ENCODE results near the gene C5orf63.

The C5orf63 gene

DNA sequence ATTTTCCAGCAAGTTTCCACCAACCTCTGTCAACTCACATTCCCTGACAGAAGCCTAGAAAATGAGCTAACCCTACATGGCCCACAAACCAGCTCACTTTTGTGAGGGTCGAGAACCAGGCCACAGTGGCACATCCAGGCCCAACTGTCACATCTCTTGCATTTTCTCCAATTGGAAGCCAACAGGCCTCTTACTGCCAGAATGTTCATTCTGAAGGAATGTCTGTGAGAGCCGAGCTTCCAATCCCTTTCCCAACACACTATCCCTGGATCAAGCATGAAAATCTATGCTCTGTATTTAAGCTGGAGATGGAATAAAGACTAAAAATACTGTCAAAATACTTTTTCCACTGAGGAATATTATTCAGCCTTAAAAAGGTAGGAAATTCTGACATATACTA lies 62.9 kb downstream of the C5orf63 start:
- no peak overlapping the region for H3K18ac ChIP-seq (ENCODE audit: low read depth in 1 of 2, low read length in 2 of 2)
- DNase-seq, result no peak
- H3K36me3 ChIP-seq (ENCODE audit: control insufficient read depth in 1 of 2, insufficient read depth in 2 of 2, low read depth in 1 of 2, low read length in 2 of 2), result no peaks in the 10 kb centered on the region
- no peak overlapping the region for H2AFZ ChIP-seq (ENCODE audit: low read depth, low read length)
- no peak overlapping the region for H3K14ac ChIP-seq (ENCODE audit: low read length in 2 of 2)
- no peak overlapping the region for H4K91ac ChIP-seq (ENCODE audit: low read length)
- H2BK15ac ChIP-seq (ENCODE audit: low read depth, poor library complexity, severe bottlenecking), result no peak overlapping the region
- no peak overlapping the region for H3K4me2 ChIP-seq (ENCODE audit: low read length, poor library complexity, severe bottlenecking)
- peaks cover 3% of the 10 kb centered on the region for H3K79me1 ChIP-seq (replicated peaks; ENCODE audit: low read length, poor library complexity, severe bottlenecking)
- WGBS, result 71% methylated on average over 1 of the region's 2 CpGs
- no peak overlapping the region for H3K4ac ChIP-seq (ENCODE audit: low read depth in 1 of 2, low read length in 2 of 2)
- no peaks in the 10 kb centered on the region for H3K27me3 ChIP-seq (ENCODE audit: control insufficient read depth in 1 of 2, insufficient read depth in 1 of 2, low read length in 2 of 2)
- no peak overlapping the region for H2AK5ac ChIP-seq (ENCODE audit: low read length, severe bottlenecking)
- H3K23ac ChIP-seq (ENCODE audit: low read length in 2 of 2), result no peak overlapping the region
- H3K4me3 ChIP-seq (ENCODE audit: insufficient read depth in 1 of 2, low read depth in 1 of 2, low read length in 2 of 2), result peak overlapping the region in 1 of 2 experiments; percentile 41
- no peak overlapping the region for H2BK120ac ChIP-seq (ENCODE audit: low read depth, low read length)
- H2BK12ac ChIP-seq (ENCODE audit: low read length in 2 of 2), result no peak overlapping the region
- peak overlapping the region; percentile 72 for H3K9ac ChIP-seq (ENCODE audit: low read length)
- no peak overlapping the region for H4K8ac ChIP-seq (ENCODE audit: low read length)
- H2BK5ac ChIP-seq (ENCODE audit: low read depth, low read length, poor library complexity, severe bottlenecking), result no peak overlapping the region
- no peaks in the 10 kb centered on the region for H3K9me3 ChIP-seq (ENCODE audit: control insufficient read depth, low read length)
- no peak overlapping the region for H3K27ac ChIP-seq (ENCODE audit: low read length, poor library complexity, severe bottlenecking)
- no peaks in the 10 kb centered on the region for H3K4me1 ChIP-seq (ENCODE audit: control insufficient read depth, insufficient read depth, low read depth, low read length)

DNA sequence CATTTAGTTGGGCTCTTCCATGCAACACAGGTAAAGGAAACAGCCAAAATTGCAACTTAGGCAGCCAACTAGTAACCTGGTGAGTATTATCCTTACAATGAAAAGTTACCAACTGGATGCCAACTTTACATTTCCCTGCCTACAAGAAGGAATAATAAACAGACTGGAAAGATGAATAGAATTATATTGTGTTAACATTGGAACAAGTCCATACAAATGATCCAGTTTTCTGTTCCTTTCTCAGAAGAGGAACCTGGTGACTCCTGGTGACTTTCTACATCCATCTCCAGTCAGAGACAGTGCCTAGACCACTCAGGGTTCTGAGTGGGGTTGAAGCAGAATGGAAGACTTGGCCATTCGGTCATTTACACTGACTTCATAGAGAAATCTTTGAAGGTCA lies 63.5 kb downstream of the C5orf63 start:
- Histone ChIP-seq H2BK5ac (ENCODE audit: low read depth, low read length, poor library complexity, severe bottlenecking) (no peak overlapping the region), H3K4me3 (ENCODE audit: insufficient read depth in 1 of 2, low read depth in 1 of 2, low read length in 2 of 2) (no peak overlapping the region), H3K4me2 (ENCODE audit: low read length, poor library complexity, severe bottlenecking) (no peak overlapping the region), H2BK15ac (ENCODE audit: low read depth, poor library complexity, severe bottlenecking) (no peak overlapping the region), H2BK12ac (ENCODE audit: low read length in 2 of 2) (no peak overlapping the region), H3K79me1 (replicated peaks; ENCODE audit: low read length, poor library complexity, severe bottlenecking) (peaks cover 2% of the 10 kb centered on the region), H2AFZ (ENCODE audit: low read depth, low read length) (no peak overlapping the region), H3K9me3 (ENCODE audit: control insufficient read depth, low read length) (no peaks in the 10 kb centered on the region), H2AK5ac (ENCODE audit: low read length, severe bottlenecking) (no peak overlapping the region), H3K4ac (ENCODE audit: low read depth in 1 of 2, low read length in 2 of 2) (no peak overlapping the region), H3K9ac (ENCODE audit: low read length) (no peak overlapping the region), H3K23ac (ENCODE audit: low read length in 2 of 2) (no peak overlapping the region), H3K4me1 (ENCODE audit: control insufficient read depth, insufficient read depth, low read depth, low read length) (no peaks in the 10 kb centered on the region), H2BK120ac (ENCODE audit: low read depth, low read length) (no peak overlapping the region), H3K36me3 (ENCODE audit: control insufficient read depth in 1 of 2, insufficient read depth in 2 of 2, low read depth in 1 of 2, low read length in 2 of 2) (no peaks in the 10 kb centered on the region), H3K18ac (ENCODE audit: low read depth in 1 of 2, low read length in 2 of 2) (no peak overlapping the region), H4K8ac (ENCODE audit: low read length) (no peak overlapping the region), H4K91ac (ENCODE audit: low read length) (no peak overlapping the region), H3K27ac (ENCODE audit: low read length, poor library complexity, severe bottlenecking) (no peak overlapping the region), H3K14ac (ENCODE audit: low read length in 2 of 2) (no peak overlapping the region), H3K27me3 (ENCODE audit: control insufficient read depth in 1 of 2, insufficient read depth in 1 of 2, low read length in 2 of 2) (no peaks in the 10 kb centered on the region)
- no peak for DNase-seq
- WGBS, result no CpG with 5 or more reads among the region's 1 CpG

DNA sequence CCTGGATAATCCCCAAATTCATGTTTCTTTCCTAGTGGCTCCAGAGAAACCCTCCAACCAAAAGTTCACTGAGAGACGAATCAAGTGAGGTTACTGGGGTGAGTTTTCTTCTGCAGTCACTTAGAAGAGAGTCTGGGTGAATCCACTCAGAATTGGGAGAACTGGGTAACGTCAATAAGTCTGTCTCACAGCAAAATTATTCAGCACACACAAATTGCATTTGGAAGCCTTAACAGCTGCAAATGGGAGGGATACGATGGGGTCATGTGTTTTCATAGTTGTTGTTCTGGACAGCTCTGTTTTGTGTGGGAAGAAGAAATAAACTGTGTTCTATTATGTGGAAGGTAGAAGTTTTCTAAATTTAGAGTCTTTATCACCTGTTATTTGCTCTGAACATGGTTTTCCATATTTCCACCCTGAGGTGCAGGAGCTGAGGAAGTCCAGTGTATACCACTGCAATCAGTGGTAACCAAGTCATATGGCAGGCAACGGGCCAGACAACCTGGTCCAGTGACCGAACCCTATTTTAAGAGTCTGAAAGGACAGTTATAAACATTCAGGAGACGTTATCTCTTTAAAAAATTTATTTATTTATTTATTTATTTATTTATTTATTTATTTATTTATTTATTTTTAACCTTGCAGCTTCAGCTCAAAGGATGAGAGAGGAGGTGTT lies 64.9 kb downstream of the C5orf63 start:
- Histone ChIP-seq H3K36me3 (ENCODE audit: control insufficient read depth in 1 of 2, insufficient read depth in 2 of 2, low read depth in 1 of 2, low read length in 2 of 2) (no peaks in the 10 kb centered on the region), H3K4ac (ENCODE audit: low read depth in 1 of 2, low read length in 2 of 2) (no peak overlapping the region), H2BK12ac (ENCODE audit: low read length in 2 of 2) (no peak overlapping the region), H2BK15ac (ENCODE audit: low read depth, poor library complexity, severe bottlenecking) (no peak overlapping the region), H3K23ac (ENCODE audit: low read length in 2 of 2) (no peak overlapping the region), H3K4me1 (ENCODE audit: control insufficient read depth, insufficient read depth, low read depth, low read length) (no peaks in the 10 kb centered on the region), H3K14ac (ENCODE audit: low read length in 2 of 2) (no peak overlapping the region), H2BK120ac (ENCODE audit: low read depth, low read length) (no peak overlapping the region), H3K9me3 (ENCODE audit: control insufficient read depth, low read length) (no peaks in the 10 kb centered on the region), H2BK5ac (ENCODE audit: low read depth, low read length, poor library complexity, severe bottlenecking) (no peak overlapping the region), H3K18ac (ENCODE audit: low read depth in 1 of 2, low read length in 2 of 2) (no peak overlapping the region), H3K27ac (ENCODE audit: low read length, poor library complexity, severe bottlenecking) (no peak overlapping the region), H3K4me2 (ENCODE audit: low read length, poor library complexity, severe bottlenecking) (no peak overlapping the region), H4K91ac (ENCODE audit: low read length) (no peak overlapping the region), H3K4me3 (ENCODE audit: insufficient read depth in 1 of 2, low read depth in 1 of 2, low read length in 2 of 2) (no peak overlapping the region), H3K9ac (ENCODE audit: low read length) (no peak overlapping the region), H4K8ac (ENCODE audit: low read length) (no peak overlapping the region), H2AFZ (ENCODE audit: low read depth, low read length) (no peak overlapping the region), H3K79me1 (replicated peaks; ENCODE audit: low read length, poor library complexity, severe bottlenecking) (peaks cover 2% of the 10 kb centered on the region), H2AK5ac (ENCODE audit: low read length, severe bottlenecking) (no peak overlapping the region), H3K27me3 (ENCODE audit: control insufficient read depth in 1 of 2, insufficient read depth in 1 of 2, low read length in 2 of 2) (no peaks in the 10 kb centered on the region)
- WGBS, result 97% methylated on average over 2 of the region's 6 CpGs
- DNase-seq, result no peak

DNA sequence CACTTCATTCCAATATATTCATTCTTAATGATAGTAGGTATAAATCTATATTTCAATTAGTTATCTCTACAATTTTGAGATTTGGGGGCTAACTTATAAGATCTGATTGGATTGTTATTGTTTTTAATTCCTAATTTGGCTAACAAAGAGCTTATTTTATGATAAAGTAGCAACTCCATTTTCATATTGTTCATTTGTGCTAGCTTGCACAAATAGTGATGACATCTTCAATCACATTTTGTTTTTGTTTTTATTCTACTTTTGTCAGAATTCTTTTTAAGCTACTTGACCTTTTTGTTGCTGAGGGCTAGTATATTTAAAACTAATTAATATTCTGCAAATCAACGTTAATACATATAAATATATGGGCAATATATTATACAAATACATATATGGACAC lies 65.8 kb downstream of the C5orf63 start:
- WGBS, result no CpG with 5 or more reads among the region's 1 CpG
- no peak overlapping the region for H2AFZ ChIP-seq (ENCODE audit: low read depth, low read length)
- H2BK5ac ChIP-seq (ENCODE audit: low read depth, low read length, poor library complexity, severe bottlenecking), result no peak overlapping the region
- H3K9ac ChIP-seq (ENCODE audit: low read length), result no peak overlapping the region
- no peak overlapping the region for H3K4me3 ChIP-seq (ENCODE audit: insufficient read depth in 1 of 2, low read depth in 1 of 2, low read length in 2 of 2)
- no peak overlapping the region for H3K18ac ChIP-seq (ENCODE audit: low read depth in 1 of 2, low read length in 2 of 2)
- H4K8ac ChIP-seq (ENCODE audit: low read length), result no peak overlapping the region
- no peak overlapping the region for H3K4ac ChIP-seq (ENCODE audit: low read depth in 1 of 2, low read length in 2 of 2)
- H3K27ac ChIP-seq (ENCODE audit: low read length, poor library complexity, severe bottlenecking), result no peak overlapping the region
- no peak overlapping the region for H4K91ac ChIP-seq (ENCODE audit: low read length)
- H3K4me1 ChIP-seq (ENCODE audit: control insufficient read depth, insufficient read depth, low read depth, low read length), result no peaks in the 10 kb centered on the region
- no peak overlapping the region for H2AK5ac ChIP-seq (ENCODE audit: low read length, severe bottlenecking)
- no peaks in the 10 kb centered on the region for H3K36me3 ChIP-seq (ENCODE audit: control insufficient read depth in 1 of 2, insufficient read depth in 2 of 2, low read depth in 1 of 2, low read length in 2 of 2)
- H2BK120ac ChIP-seq (ENCODE audit: low read depth, low read length), result no peak overlapping the region
- H3K27me3 ChIP-seq (ENCODE audit: control insufficient read depth in 1 of 2, insufficient read depth in 1 of 2, low read length in 2 of 2), result no peaks in the 10 kb centered on the region
- H2BK15ac ChIP-seq (ENCODE audit: low read depth, poor library complexity, severe bottlenecking), result no peak overlapping the region
- no peak overlapping the region for H3K4me2 ChIP-seq (ENCODE audit: low read length, poor library complexity, severe bottlenecking)
- no peak overlapping the region for H3K23ac ChIP-seq (ENCODE audit: low read length in 2 of 2)
- no peak overlapping the region for H2BK12ac ChIP-seq (ENCODE audit: low read length in 2 of 2)
- H3K9me3 ChIP-seq (ENCODE audit: control insufficient read depth, low read length), result no peaks in the 10 kb centered on the region
- peaks cover 2% of the 10 kb centered on the region for H3K79me1 ChIP-seq (replicated peaks; ENCODE audit: low read length, poor library complexity, severe bottlenecking)
- H3K14ac ChIP-seq (ENCODE audit: low read length in 2 of 2), result no peak overlapping the region
- DNase-seq, result no peak
